H1 (cell line): ENCODE results near the gene SLC2A2. TPM values are rescaled to one million over a fixed set of nuclear protein-coding genes. Genes with fewer than 3 reads are reported as not detected.

Experiments used
- CTCF ChIA-PET: fragments of 300-600 bp; sonication (Branson Sonifier 250); formaldehyde crosslinking; loops from one replicate; lab custom pipeline; 2021; ENCODE audit not compliant: partially characterized antibody; lab: Charles Lee
- POLR2A ChIA-PET: fragments of 300-600 bp; sonication (Branson Sonifier 250); formaldehyde crosslinking; loops from one replicate; lab custom pipeline; 2021; ENCODE audit warnings: inconsistent platforms; ENCODE audit not compliant: partially characterized antibody; lab: Charles Lee
- DNase-seq, 2 experiments: peaks; one replicate each; pipeline versions ENCODE4 v3.0.0 to v3.0.0-alpha.2; 2010 to 2022; ENCODE audit warnings: low spot score in 2 of 2, low read depth in 1 of 2, mixed read lengths in 1 of 2
- FAIRE-seq: peaks from 2 replicates; lab custom pipeline; 2011; peaks lifted over from hg19 to GRCh38; lab: Jason Lieb, UNC
- H2AFZ ChIP-seq: 2 replicates; pipeline ENCODE4 v1.8.1; 2012; ENCODE audit warnings: low read length, inconsistent platforms
- H2AK5ac ChIP-seq: 2 replicates; pipeline ENCODE4 v1.6.1; 2013; ENCODE audit warnings: low read depth, low read length
- H2BK120ac ChIP-seq: replicated peaks from 2 replicates; pipeline ENCODE3; 2013; ENCODE audit warnings: low read depth, low read length, inconsistent platforms
- H2BK12ac ChIP-seq: 2 replicates; pipeline ENCODE4 v1.6.1; 2013; ENCODE audit warnings: low read depth, low read length
- H2BK15ac ChIP-seq: 2 replicates; pipeline ENCODE4 v1.6.1; 2013; ENCODE audit warnings: low read length
- H2BK20ac ChIP-seq: 2 replicates; pipeline ENCODE4 v1.6.1; 2013; ENCODE audit warnings: low read length
- H2BK5ac ChIP-seq: 2 replicates; pipeline ENCODE4 v1.6.1; 2013; ENCODE audit warnings: low read depth, low read length
- H3K14ac ChIP-seq: 2 replicates; pipeline ENCODE4 v1.6.1; 2013; ENCODE audit warnings: inconsistent platforms; ENCODE audit not compliant: insufficient read length
- H3K18ac ChIP-seq: 2 replicates; pipeline ENCODE4 v1.6.1; 2013; ENCODE audit warnings: low read length; ENCODE audit errors: extremely low read depth
- H3K23ac ChIP-seq: 2 replicates; pipeline ENCODE4 v1.6.1; 2013; ENCODE audit warnings: inconsistent platforms; ENCODE audit not compliant: insufficient read length
- H3K23me2 ChIP-seq: 2 replicates; pipeline ENCODE4 v1.6.1; 2013; ENCODE audit warnings: low read depth, low read length
- H3K27ac ChIP-seq: 2 replicates; pipeline ENCODE4 v1.6.1; 2011; ENCODE audit warnings: low read depth, low read length, inconsistent platforms
- H3K27me3 ChIP-seq, 4 experiments: replicated peaks in 1 of 4; 1 replicate in 1 of 4; 2 replicates in 3 of 4; pipeline versions ENCODE4 v1.6.1 to v1.8.1; 2011 to 2013; ENCODE audit warnings: low read length in 3 of 4, mild to moderate bottlenecking in 3 of 4, inconsistent platforms in 2 of 4, mixed read lengths in 2 of 4, moderate library complexity in 1 of 4; ENCODE audit not compliant: control insufficient read depth in 3 of 4, insufficient read depth in 3 of 4; ENCODE audit errors: extremely low read depth in 1 of 4
- H3K36me3 ChIP-seq, 4 experiments: 2 replicates each; pipeline versions ENCODE4 v1.6.1 to v1.8.1; 2011 to 2013; ENCODE audit warnings: mild to moderate bottlenecking in 4 of 4, low read length in 3 of 4, moderate library complexity in 2 of 4, control low read depth in 1 of 4, inconsistent platforms in 1 of 4; ENCODE audit not compliant: insufficient read depth in 4 of 4, control insufficient read depth in 2 of 4
- H3K4ac ChIP-seq: replicated peaks from 2 replicates; pipeline ENCODE3; 2013; ENCODE audit warnings: low read length, low read depth, mixed read lengths, inconsistent platforms; ENCODE audit not compliant: insufficient read length
- H3K4me1 ChIP-seq, 4 experiments: replicated peaks in 1 of 4; 1 replicate in 1 of 4; 2 replicates in 3 of 4; pipeline versions ENCODE4 v1.6.1 to v1.8.1; 2011 to 2013; ENCODE audit warnings: low read length in 3 of 4, inconsistent platforms in 2 of 4, mixed read lengths in 1 of 4; ENCODE audit not compliant: insufficient read depth in 4 of 4, control insufficient read depth in 3 of 4
- H3K4me2 ChIP-seq, 2 experiments: 2 replicates each; pipeline versions ENCODE4 v1.6.1 to v1.8.1; 2011 to 2013; ENCODE audit warnings: low read depth in 2 of 2, low read length in 2 of 2, control low read depth in 1 of 2, inconsistent platforms in 1 of 2, mild to moderate bottlenecking in 1 of 2; ENCODE audit not compliant: insufficient read depth in 1 of 2
- H3K4me3 ChIP-seq, 4 experiments: fragments of 200-600, 300-600 bp in 1 of 4; sonication (generic), shearing (Covaris generic), sonication (Bioruptor Twin) in 1 of 4; 2 replicates each; pipeline versions ENCODE4 v1.5.1 to v1.8.1; 2011 to 2016; ENCODE audit warnings: low read length in 4 of 4, low read depth in 3 of 4, control low read depth in 2 of 4, inconsistent platforms in 2 of 4, mild to moderate bottlenecking in 2 of 4, mixed read lengths in 1 of 4, moderate library complexity in 1 of 4; ENCODE audit not compliant: insufficient read depth in 2 of 4; ENCODE audit errors: extremely low read depth in 1 of 4
- H3K56ac ChIP-seq: replicated peaks from 2 replicates; pipeline ENCODE3; 2013; ENCODE audit warnings: low read depth, mild to moderate bottlenecking, mixed read lengths, low read length, inconsistent platforms; ENCODE audit not compliant: insufficient read length
- H3K79me1 ChIP-seq: 2 replicates; pipeline ENCODE4 v1.6.1; 2013; ENCODE audit warnings: low read depth, low read length, control low read depth
- H3K79me2 ChIP-seq, 2 experiments: 2 replicates each; pipeline versions ENCODE4 v1.6.1 to v1.8.1; 2012 to 2013; ENCODE audit warnings: low read length in 2 of 2, mild to moderate bottlenecking in 2 of 2, inconsistent platforms in 1 of 2; ENCODE audit not compliant: insufficient read depth in 2 of 2, control insufficient read depth in 1 of 2
- H3K9ac ChIP-seq, 4 experiments: replicated peaks in 1 of 4; 1 replicate in 1 of 4; 2 replicates in 3 of 4; pipeline versions ENCODE4 v1.6.1 to v1.8.1; 2011 to 2013; ENCODE audit warnings: low read depth in 3 of 4, low read length in 3 of 4, control low read depth in 2 of 4, mild to moderate bottlenecking in 2 of 4, moderate library complexity in 2 of 4, inconsistent platforms in 1 of 4; ENCODE audit errors: extremely low read depth in 1 of 4
- H3K9me3 ChIP-seq, 2 experiments: 2 replicates each; pipeline versions ENCODE4 v1.6.1 to v1.8.1; 2012 to 2013; ENCODE audit warnings: mild to moderate bottlenecking in 2 of 2, moderate library complexity in 2 of 2, control low read depth in 1 of 2, inconsistent platforms in 1 of 2, low read depth in 1 of 2, low read length in 1 of 2, mixed read lengths in 1 of 2; ENCODE audit not compliant: insufficient read depth in 2 of 2
- H4K20me1 ChIP-seq, 2 experiments: replicated peaks in 1 of 2; 2 replicates each; pipeline versions ENCODE3 to v1.8.1; 2011 to 2013; ENCODE audit warnings: inconsistent platforms in 2 of 2, low read length in 2 of 2, mild to moderate bottlenecking in 1 of 2; ENCODE audit not compliant: insufficient read depth in 2 of 2, control insufficient read depth in 1 of 2
- H4K5ac ChIP-seq: 2 replicates; pipeline ENCODE4 v1.6.1; 2013; ENCODE audit warnings: low read length, low read depth, mixed read lengths, inconsistent platforms; ENCODE audit not compliant: insufficient read length
- H4K8ac ChIP-seq: 2 replicates; pipeline ENCODE4 v1.8.0; 2013; ENCODE audit warnings: mild to moderate bottlenecking, moderate library complexity, low read length, inconsistent platforms; ENCODE audit not compliant: insufficient read depth; ENCODE audit errors: extremely low read depth
- H4K91ac ChIP-seq: replicated peaks from 2 replicates; pipeline ENCODE3; 2013; ENCODE audit warnings: low read length, mixed read lengths, inconsistent platforms; ENCODE audit not compliant: insufficient read length
- BRCA1 ChIP-seq: IDR thresholded peaks from 2 replicates; pipeline ENCODE4 v1.6.1; 2012; ENCODE audit warnings: low read depth, low read length, improper control_type of control experiment
- CBX8 ChIP-seq: fragments of 300-800, 300-1000 bp; sonication (generic); IDR thresholded peaks from 2 replicates; pipeline ENCODE4 v1.7.1; 2016; ENCODE audit warnings: low read depth, low read length, borderline replicate concordance
- KDM5A ChIP-seq: fragments of 200-600 bp; IDR thresholded peaks from 2 replicates; pipeline ENCODE4 v1.7.1; 2012; ENCODE audit warnings: mild to moderate bottlenecking, low read length, inconsistent platforms, mixed read lengths
- POLR2A ChIP-seq, 2 experiments: IDR thresholded peaks; 1 replicate in 1 of 2; 2 replicates in 1 of 2; pipeline ENCODE4 v1.6.1; 2011; ENCODE audit warnings: low read depth in 2 of 2, low read length in 2 of 2, mild to moderate bottlenecking in 2 of 2; ENCODE audit errors: control extremely low read depth in 1 of 2
- RXRA ChIP-seq: IDR thresholded peaks from 2 replicates; pipeline ENCODE4 v1.6.1; 2011; ENCODE audit warnings: low read depth, mild to moderate bottlenecking, low read length, moderate library complexity; ENCODE audit not compliant: insufficient read depth
- polyA plus RNA-seq, 7 experiments: library from polyadenylated mRNA; depleted of rRNA in 3 of 7; stranded (reverse) in 5 of 7; unstranded in 2 of 7; fragments of >200 nt in 5 of 7; fragments of 200-250 nt in 2 of 7; gene quantifications; 1 replicate in 5 of 7; 2 replicates in 1 of 7; 4 replicates in 1 of 7; pipeline versions ENCODE4 v1.2.1 to v1.2.3, GENCODE V29; 2011 to 2013; ENCODE audit warnings: missing spikeins in 2 of 7, mixed read lengths in 2 of 7
- total RNA-seq: library from RNA; stranded (reverse); fragmentation: NEBNext Ultra II Directional; extraction: Animal tissue kit (Norgen Biotek cat#: 25700); gene quantifications from 2 replicates; pipeline ENCODE4 v1.2.1, GENCODE V29; 2021
- TF ChIP-seq, protein P1 (sequence below): IDR thresholded peaks from 2 replicates; pipeline ENCODE4 v1.6.1; 2012; ENCODE audit warnings: inconsistent platforms
- TF ChIP-seq, protein P2 (sequence below), 3 experiments: IDR thresholded peaks; 1 replicate in 2 of 3; 2 replicates in 1 of 3; pipeline versions ENCODE4 v1.5.1 to v1.6.1; 2011; ENCODE audit warnings: low read length in 3 of 3, mild to moderate bottlenecking in 3 of 3, inconsistent platforms in 2 of 3, low read depth in 1 of 3, moderate library complexity in 1 of 3; ENCODE audit not compliant: insufficient read depth in 1 of 3; ENCODE audit errors: control extremely low read depth in 1 of 3

SLC2A2 gene
- total and polyA plus RNA-seq, 2 of the 8 experiments (the other 6 are each of a cell fraction or from before 2014, with no cell fraction given) = not detected

DNA sequence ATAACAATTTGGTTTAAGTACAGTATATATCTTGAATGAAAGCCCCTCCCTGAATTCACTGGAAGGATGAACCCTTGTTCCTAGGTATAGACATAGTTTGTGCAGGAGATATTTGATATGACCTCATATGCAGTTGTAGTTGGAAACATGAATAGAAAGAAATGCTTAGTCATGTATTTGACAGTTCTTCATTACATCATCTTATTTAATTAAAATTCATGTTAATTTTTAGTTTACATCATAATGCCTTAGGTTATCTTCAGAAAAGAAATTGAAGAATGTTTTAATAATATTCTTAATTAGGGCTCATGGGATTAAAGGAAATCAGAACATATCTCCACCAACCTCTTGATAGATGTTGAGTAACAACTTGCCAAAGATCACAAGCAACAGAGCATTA lies 19.2 kb downstream of the SLC2A2 start:
- no peaks in the 10 kb centered on the region for H3K79me1 ChIP-seq
- no peak overlapping the region for H2BK12ac ChIP-seq
- no peaks in the 10 kb centered on the region for H3K27me3 ChIP-seq
- H3K56ac ChIP-seq = no peak overlapping the region
- no peak overlapping the region for H3K9ac ChIP-seq
- H2BK15ac ChIP-seq = no peak overlapping the region
- no peak overlapping the region for H4K91ac ChIP-seq
- no peak overlapping the region for H2AFZ ChIP-seq
- H3K4me2 ChIP-seq = no peak overlapping the region
- H4K8ac ChIP-seq = no peak overlapping the region
- H3K14ac ChIP-seq = no peak overlapping the region
- H4K5ac ChIP-seq = no peak overlapping the region
- ChIA-PET CTCF (interaction anchor here (0.9 kb wide), 1 partner anchor 42 kb away, joined by 3 read pairs; no protein-coding TSS in a partner anchor), POLR2A (no interaction called here)
- no peak overlapping the region for H2AK5ac ChIP-seq
- H3K9me3 ChIP-seq = no peaks in the 10 kb centered on the region; a peak in 1 of 4 replicates
- no peak overlapping the region for H3K27ac ChIP-seq
- H4K20me1 ChIP-seq = no peaks in the 10 kb centered on the region
- H3K79me2 ChIP-seq = no peaks in the 10 kb centered on the region
- FAIRE-seq = no peak
- no peaks in the 10 kb centered on the region for H3K36me3 ChIP-seq
- no peak overlapping the region for H2BK20ac ChIP-seq
- no peaks in the 10 kb centered on the region for H3K23me2 ChIP-seq
- no peak overlapping the region for H2BK5ac ChIP-seq
- H3K23ac ChIP-seq = no peak overlapping the region
- TF ChIP-seq, protein P1, sequence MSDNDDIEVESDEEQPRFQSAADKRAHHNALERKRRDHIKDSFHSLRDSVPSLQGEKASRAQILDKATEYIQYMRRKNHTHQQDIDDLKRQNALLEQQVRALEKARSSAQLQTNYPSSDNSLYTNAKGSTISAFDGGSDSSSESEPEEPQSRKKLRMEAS = no peak
- TF ChIP-seq CBX8 = no peak
- TF ChIP-seq BRCA1 = no peak
- TF ChIP-seq POLR2A (IDR thresholded peaks at IDR 0.05; ENCODE audit: control extremely low read depth in 1 of 2, low read depth in 2 of 2, low read length in 2 of 2) = no peak
- TF ChIP-seq, protein P2, sequence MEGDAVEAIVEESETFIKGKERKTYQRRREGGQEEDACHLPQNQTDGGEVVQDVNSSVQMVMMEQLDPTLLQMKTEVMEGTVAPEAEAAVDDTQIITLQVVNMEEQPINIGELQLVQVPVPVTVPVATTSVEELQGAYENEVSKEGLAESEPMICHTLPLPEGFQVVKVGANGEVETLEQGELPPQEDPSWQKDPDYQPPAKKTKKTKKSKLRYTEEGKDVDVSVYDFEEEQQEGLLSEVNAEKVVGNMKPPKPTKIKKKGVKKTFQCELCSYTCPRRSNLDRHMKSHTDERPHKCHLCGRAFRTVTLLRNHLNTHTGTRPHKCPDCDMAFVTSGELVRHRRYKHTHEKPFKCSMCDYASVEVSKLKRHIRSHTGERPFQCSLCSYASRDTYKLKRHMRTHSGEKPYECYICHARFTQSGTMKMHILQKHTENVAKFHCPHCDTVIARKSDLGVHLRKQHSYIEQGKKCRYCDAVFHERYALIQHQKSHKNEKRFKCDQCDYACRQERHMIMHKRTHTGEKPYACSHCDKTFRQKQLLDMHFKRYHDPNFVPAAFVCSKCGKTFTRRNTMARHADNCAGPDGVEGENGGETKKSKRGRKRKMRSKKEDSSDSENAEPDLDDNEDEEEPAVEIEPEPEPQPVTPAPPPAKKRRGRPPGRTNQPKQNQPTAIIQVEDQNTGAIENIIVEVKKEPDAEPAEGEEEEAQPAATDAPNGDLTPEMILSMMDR (IDR thresholded peaks at IDR 0.05; ENCODE audit: control extremely low read depth in 1 of 3, insufficient read depth in 1 of 3, low read depth in 1 of 3, low read length in 3 of 3) = no peak
- no peak for TF ChIP-seq KDM5A
- no peak for TF ChIP-seq RXRA
- H3K4me1 ChIP-seq = no peaks in the 10 kb centered on the region
- no peak for DNase-seq
- H2BK120ac ChIP-seq = no peak overlapping the region
- no peak overlapping the region for H3K4ac ChIP-seq
- H3K18ac ChIP-seq = no peak overlapping the region
- no peak overlapping the region for H3K4me3 ChIP-seq
